TTC549 (cell line): ENCODE data around the gene IL18RAP.

Experiments
- FAIRE-seq: peaks from 2 replicates; lab custom pipeline; 2012; peaks lifted over from hg19 to GRCh38; lab: Jason Lieb, UNC

The IL18RAP gene

GRCh38 chr2:102461188-102461587 is 38.2 kb downstream of the IL18RAP start:
- no peak for FAIRE-seq

GRCh38 chr2:102463160-102463559 is 40.2 kb downstream of the IL18RAP start:
- FAIRE-seq, result no peak

- FAIRE-seq, result no peak
Measured at GRCh38 chr2:102470168-102470567, 47.2 kb downstream of the IL18RAP start.

GRCh38 chr2:102473020-102473419 is 50.1 kb downstream of the IL18RAP start, which contains the start of gene SLC9A4:
TSS of gene SLC9A4 (plus strand) at chr2:102473226. CDS start at chr2:102473760, 534 bp downstream.
- FAIRE-seq, result no peak

GRCh38 chr2:102473631-102474030 is 50.7 kb downstream of the IL18RAP start:
- no peak for FAIRE-seq

- FAIRE-seq, result no peak
Measured at GRCh38 chr2:102474785-102475184, 51.8 kb downstream of the IL18RAP start.

GRCh38 chr2:102478686-102479470 is 55.9 kb downstream of the IL18RAP start:
- no peak for FAIRE-seq

- FAIRE-seq, result no peak
Measured at GRCh38 chr2:102480285-102481195, 57.6 kb downstream of the IL18RAP start.

GRCh38 chr2:102481931-102482330 is 59.0 kb downstream of the IL18RAP start:
- no peak for FAIRE-seq

- no peak for FAIRE-seq
Measured at GRCh38 chr2:102483086-102483485, 60.1 kb downstream of the IL18RAP start.

GRCh38 chr2:102484310-102485061 is 61.5 kb downstream of the IL18RAP start:
- no peak for FAIRE-seq

GRCh38 chr2:102485147-102485785 is 62.3 kb downstream of the IL18RAP start:
- no peak for FAIRE-seq

- FAIRE-seq, result no peak
Measured at GRCh38 chr2:102486941-102487702, 64.2 kb downstream of the IL18RAP start.

- no peak for FAIRE-seq
Measured at GRCh38 chr2:102487761-102488462, 65.0 kb downstream of the IL18RAP start.

GRCh38 chr2:102489646-102490045 is 66.7 kb downstream of the IL18RAP start:
- no peak for FAIRE-seq

GRCh38 chr2:102492006-102492405 is 69.0 kb downstream of the IL18RAP start:
- no peak for FAIRE-seq

GRCh38 chr2:102494570-102494969 is 71.6 kb downstream of the IL18RAP start:
- FAIRE-seq, result peak; percentile 19

- FAIRE-seq, result no peak
Measured at GRCh38 chr2:102498414-102498813, 75.5 kb downstream of the IL18RAP start.

GRCh38 chr2:102499558-102499957 is 76.6 kb downstream of the IL18RAP start:
- FAIRE-seq, result no peak
